ENCODE measurements around the gene NRG2.

DNA sequence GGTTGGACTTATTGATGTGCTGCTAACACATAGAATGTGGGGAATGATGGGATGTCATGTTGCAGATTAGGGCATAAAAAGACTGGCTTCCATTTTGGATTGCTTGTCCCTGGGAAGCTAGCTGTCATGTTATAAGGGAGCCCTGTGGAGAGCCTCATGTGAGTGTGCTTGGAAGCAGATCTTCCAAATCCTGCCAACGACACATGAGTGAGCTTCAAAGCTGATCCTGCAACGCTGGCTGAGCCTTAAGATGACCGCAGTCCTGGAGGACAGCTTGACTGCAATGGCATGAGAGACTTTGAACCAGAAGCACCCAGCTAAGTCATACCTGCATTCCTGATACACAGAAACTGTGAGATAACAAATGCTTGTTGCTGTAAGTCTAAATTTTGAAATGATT lies 63.6 kb downstream of the NRG2 start:
- TF ChIP-seq, protein P1, sequence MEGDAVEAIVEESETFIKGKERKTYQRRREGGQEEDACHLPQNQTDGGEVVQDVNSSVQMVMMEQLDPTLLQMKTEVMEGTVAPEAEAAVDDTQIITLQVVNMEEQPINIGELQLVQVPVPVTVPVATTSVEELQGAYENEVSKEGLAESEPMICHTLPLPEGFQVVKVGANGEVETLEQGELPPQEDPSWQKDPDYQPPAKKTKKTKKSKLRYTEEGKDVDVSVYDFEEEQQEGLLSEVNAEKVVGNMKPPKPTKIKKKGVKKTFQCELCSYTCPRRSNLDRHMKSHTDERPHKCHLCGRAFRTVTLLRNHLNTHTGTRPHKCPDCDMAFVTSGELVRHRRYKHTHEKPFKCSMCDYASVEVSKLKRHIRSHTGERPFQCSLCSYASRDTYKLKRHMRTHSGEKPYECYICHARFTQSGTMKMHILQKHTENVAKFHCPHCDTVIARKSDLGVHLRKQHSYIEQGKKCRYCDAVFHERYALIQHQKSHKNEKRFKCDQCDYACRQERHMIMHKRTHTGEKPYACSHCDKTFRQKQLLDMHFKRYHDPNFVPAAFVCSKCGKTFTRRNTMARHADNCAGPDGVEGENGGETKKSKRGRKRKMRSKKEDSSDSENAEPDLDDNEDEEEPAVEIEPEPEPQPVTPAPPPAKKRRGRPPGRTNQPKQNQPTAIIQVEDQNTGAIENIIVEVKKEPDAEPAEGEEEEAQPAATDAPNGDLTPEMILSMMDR (IDR thresholded peaks at IDR 0.05) = no peak
- TF ChIP-seq POLR2AphosphoS5 (IDR thresholded peaks at IDR 0.05) = no peak

All from breast epithelium (tissue), 3 donors.